GM13976 (cell line): ENCODE results near the gene CIAO2B.

Experiments used
- DNase-seq: peaks from one replicate; pipeline ENCODE4 v3.0.0; 2012; ENCODE audit warnings: low spot score
- CTCF ChIP-seq: IDR thresholded peaks from 2 replicates; pipeline ENCODE4 v1.5.1; 2012; ENCODE audit warnings: borderline replicate concordance, mild to moderate bottlenecking; ENCODE audit not compliant: insufficient read depth; ENCODE audit errors: extremely low read depth, missing control alignments, control extremely low read depth
- in situ Hi-C: fragments of 300-500 bp; cut with MboI; formaldehyde crosslinking; loops from one replicate; pipeline ENCODE4 v1.12.0; 2022; ENCODE audit warnings: low sequenced_read_pairs, mixed read lengths, inconsistent platforms; ENCODE audit not compliant: unreplicated experiment

CIAO2B gene

GRCh38 chr16:66918355-66918754 lies 15.8 kb downstream of the CIAO2B start:
- no peak for TF ChIP-seq CTCF
- in situ Hi-C loops = no loop called here
- DNase-seq = no peak

GRCh38 chr16:66917741-66918140 lies 16.5 kb downstream of the CIAO2B start:
- DNase-seq = no peak
- in situ Hi-C loops = no loop called here
- TF ChIP-seq CTCF = no peak

- in situ Hi-C loops = no loop called here
- no peak for DNase-seq
- TF ChIP-seq CTCF = no peak
Measured at GRCh38 chr16:66916518-66916917, 17.7 kb downstream of the CIAO2B start.

- in situ Hi-C loops = no loop called here
- TF ChIP-seq CTCF = no peak
- no peak for DNase-seq
Measured at GRCh38 chr16:66915041-66915440, 19.2 kb downstream of the CIAO2B start.

GRCh38 chr16:66914541-66914940 lies 19.7 kb downstream of the CIAO2B start:
- no peak for TF ChIP-seq CTCF
- DNase-seq = no peak
- in situ Hi-C loops = no loop called here

GRCh38 chr16:66913711-66914110 lies 20.5 kb downstream of the CIAO2B start:
- in situ Hi-C loops = no loop called here
- TF ChIP-seq CTCF = no peak
- DNase-seq = no peak

- no peak for TF ChIP-seq CTCF
- in situ Hi-C loops = no loop called here
- DNase-seq = no peak
Measured at GRCh38 chr16:66913081-66913480, 21.1 kb downstream of the CIAO2B start.
